K562 (cell line): ENCODE measurements around the gene FAM174C. TPM values are rescaled to one million over a fixed set of nuclear protein-coding genes. Genes with fewer than 3 reads are reported as not detected.

Experiments
- CGGBP1 ChIP-seq: fragments of 250-450 bp; sonication (Bioruptor Pico); IDR thresholded peaks from 2 replicates; pipeline ENCODE4 v1.9.0; 2021; ENCODE audit warnings: mild to moderate bottlenecking
- HNRNPH1 ChIP-seq: fragments of 200-400 bp; formaldehyde crosslinking; optimal IDR thresholded peaks from 2 replicates; pipeline ENCODE3; 2017; ENCODE audit warnings: low read depth, mild to moderate bottlenecking, low read length, moderate library complexity
- PKNOX1 ChIP-seq: fragments of 450-650 bp; IDR thresholded peaks from 2 replicates; pipeline ENCODE4 v1.6.1; 2016
- RERE ChIP-seq: sonication (generic); formaldehyde crosslinking; IDR thresholded peaks from 2 replicates; pipeline ENCODE4 v1.8.0; 2023; ENCODE audit warnings: missing genetic modification reagents, mild to moderate bottlenecking, borderline replicate concordance
- REST ChIP-seq, 2 experiments: fragments of 450-650 bp; formaldehyde crosslinking in 1 of 2; IDR thresholded peaks; 2 replicates each; pipeline versions ENCODE4 v1.4.0 to v1.6.1; 2014 to 2020; ENCODE audit warnings: mild to moderate bottlenecking in 2 of 2, borderline replicate concordance in 1 of 2, low read depth in 1 of 2
- RFX1 ChIP-seq: fragments of 450-650 bp; IDR thresholded peaks from 2 replicates; pipeline ENCODE4 v1.6.1; 2016; ENCODE audit warnings: mild to moderate bottlenecking, moderate library complexity
- SP1 ChIP-seq: sonication (generic); formaldehyde crosslinking; IDR thresholded peaks from 2 replicates; pipeline ENCODE4 v1.8.1; 2022; ENCODE audit warnings: mild to moderate bottlenecking, missing genetic modification reagents
- ZFP91 ChIP-seq: sonication (generic); formaldehyde crosslinking; IDR thresholded peaks from 2 replicates; pipeline ENCODE4 v1.8.0; 2022; ENCODE audit warnings: mild to moderate bottlenecking, missing genetic modification reagents
- polyA plus RNA-seq, 8 experiments: library from polyadenylated mRNA; depleted of rRNA in 4 of 8; stranded (reverse) in 5 of 8; unstranded in 3 of 8; fragments of >200 nt; fragmentation: Nextera tagmentation in 2 of 8; fragmentation: Illumina TruSeq in 1 of 8; extraction: Ambion mirVana in 2 of 8; extraction: Trizol in 1 of 8; gene quantifications; 2 replicates each; pipeline versions ENCODE4 v1.2.1 to v1.2.3, GENCODE V29; 2011 to 2014; ENCODE audit warnings: inconsistent platforms in 1 of 8, missing spikeins in 1 of 8
- total RNA-seq, 7 experiments: library from RNA; depleted of rRNA in 6 of 7; stranded (reverse); fragments of >200 nt in 6 of 7; fragmentation: Illumina TruSeq in 2 of 7; extraction: Trizol in 2 of 7; gene quantifications; 2 replicates each; pipeline versions ENCODE4 v1.2.1 to v1.2.3, GENCODE V29; 2011 to 2021; ENCODE audit warnings: low replicate concordance in 1 of 7

FAM174C gene
- total and polyA plus RNA-seq, 9 of the 15 experiments (the other 6 are each of a cell fraction or from before 2014, with no cell fraction given) = 0.66 to 89.6 (median 20.3) TPM

GRCh38 chr19:1260749-1261537 is 14.4 kb upstream of the FAM174C start (continued):
- TF ChIP-seq RERE (CRISPR knock-in tag) (no peak), PKNOX1 (peak; percentile 99), SP1 (peak; percentile 85), ZFP91 (no peak), REST (IDR thresholded peaks at IDR 0.05; ENCODE audit: borderline replicate concordance) (no peak), REST (CRISPR knock-in tag; IDR thresholded peaks at IDR 0.05; ENCODE audit: low read depth) (0 out of 2 replicates have a peak, but pooled peaks have one; percentile 18), CGGBP1 (CRISPR knock-in tag) (no peak), RFX1 (peak; percentile 93), HNRNPH1 (no peak)
